ENCODE results near the gene ALDH3B1.

DNA sequence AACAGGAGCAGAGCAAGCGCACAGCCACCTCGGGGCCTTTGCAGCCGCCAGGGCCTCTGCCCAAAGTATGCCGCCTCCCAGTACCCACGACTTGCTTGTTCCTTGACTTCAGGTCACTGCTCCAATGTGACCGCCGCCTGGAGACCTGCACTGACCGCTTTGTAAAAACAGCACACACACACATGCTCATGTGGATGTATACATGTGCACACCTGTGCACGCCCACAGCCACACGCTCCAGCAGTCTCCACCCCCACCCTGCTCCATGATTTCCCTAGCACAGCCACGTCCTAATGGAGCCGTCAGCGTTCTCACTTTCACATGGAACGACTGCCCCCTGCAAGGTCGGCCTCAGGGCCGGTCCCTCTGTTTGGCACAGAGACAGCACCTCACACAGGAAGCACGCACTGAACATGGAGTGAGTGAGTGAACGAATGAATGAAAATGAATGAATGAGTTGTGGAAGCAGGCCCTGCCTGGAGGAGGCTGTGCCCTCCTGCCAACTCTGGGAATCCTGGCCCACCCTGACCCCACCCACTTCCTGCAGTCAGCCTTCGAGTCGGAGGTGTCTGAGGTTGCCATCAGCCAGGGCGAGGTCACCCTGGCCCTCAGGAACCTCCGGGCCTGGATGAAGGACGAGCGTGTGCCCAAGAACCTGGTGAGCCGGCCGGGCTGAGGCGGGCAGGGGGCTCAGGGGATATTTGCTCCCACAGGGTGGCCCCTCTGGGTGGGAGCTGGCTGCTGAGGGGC lies 8.0 kb downstream of the ALDH3B1 start:
- TF ChIP-seq, protein P1, sequence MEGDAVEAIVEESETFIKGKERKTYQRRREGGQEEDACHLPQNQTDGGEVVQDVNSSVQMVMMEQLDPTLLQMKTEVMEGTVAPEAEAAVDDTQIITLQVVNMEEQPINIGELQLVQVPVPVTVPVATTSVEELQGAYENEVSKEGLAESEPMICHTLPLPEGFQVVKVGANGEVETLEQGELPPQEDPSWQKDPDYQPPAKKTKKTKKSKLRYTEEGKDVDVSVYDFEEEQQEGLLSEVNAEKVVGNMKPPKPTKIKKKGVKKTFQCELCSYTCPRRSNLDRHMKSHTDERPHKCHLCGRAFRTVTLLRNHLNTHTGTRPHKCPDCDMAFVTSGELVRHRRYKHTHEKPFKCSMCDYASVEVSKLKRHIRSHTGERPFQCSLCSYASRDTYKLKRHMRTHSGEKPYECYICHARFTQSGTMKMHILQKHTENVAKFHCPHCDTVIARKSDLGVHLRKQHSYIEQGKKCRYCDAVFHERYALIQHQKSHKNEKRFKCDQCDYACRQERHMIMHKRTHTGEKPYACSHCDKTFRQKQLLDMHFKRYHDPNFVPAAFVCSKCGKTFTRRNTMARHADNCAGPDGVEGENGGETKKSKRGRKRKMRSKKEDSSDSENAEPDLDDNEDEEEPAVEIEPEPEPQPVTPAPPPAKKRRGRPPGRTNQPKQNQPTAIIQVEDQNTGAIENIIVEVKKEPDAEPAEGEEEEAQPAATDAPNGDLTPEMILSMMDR (IDR thresholded peaks at IDR 0.05; ENCODE audit: low read depth, low read length) = no peak
- TF ChIP-seq EZH2phosphoT487 (IDR thresholded peaks at IDR 0.05; ENCODE audit: low read depth) = no peak
